D721Med (cell line): ENCODE data around the gene KATNAL1.

ENCODE experiments used
- DNase-seq: peaks from one replicate; pipeline ENCODE4 v3.0.0; 2011; ENCODE audit warnings: low spot score; ENCODE audit not compliant: insufficient read length
- FAIRE-seq: peaks from 2 replicates; lab custom pipeline; 2011; peaks lifted over from hg19 to GRCh38; lab: Jason Lieb, UNC
- TF ChIP-seq, protein P1 (sequence below): IDR thresholded peaks from 2 replicates; pipeline ENCODE4 v1.5.1; 2012; ENCODE audit warnings: mild to moderate bottlenecking, control low read depth; ENCODE audit not compliant: insufficient read depth; ENCODE audit errors: missing control alignments

KATNAL1 gene

DNA sequence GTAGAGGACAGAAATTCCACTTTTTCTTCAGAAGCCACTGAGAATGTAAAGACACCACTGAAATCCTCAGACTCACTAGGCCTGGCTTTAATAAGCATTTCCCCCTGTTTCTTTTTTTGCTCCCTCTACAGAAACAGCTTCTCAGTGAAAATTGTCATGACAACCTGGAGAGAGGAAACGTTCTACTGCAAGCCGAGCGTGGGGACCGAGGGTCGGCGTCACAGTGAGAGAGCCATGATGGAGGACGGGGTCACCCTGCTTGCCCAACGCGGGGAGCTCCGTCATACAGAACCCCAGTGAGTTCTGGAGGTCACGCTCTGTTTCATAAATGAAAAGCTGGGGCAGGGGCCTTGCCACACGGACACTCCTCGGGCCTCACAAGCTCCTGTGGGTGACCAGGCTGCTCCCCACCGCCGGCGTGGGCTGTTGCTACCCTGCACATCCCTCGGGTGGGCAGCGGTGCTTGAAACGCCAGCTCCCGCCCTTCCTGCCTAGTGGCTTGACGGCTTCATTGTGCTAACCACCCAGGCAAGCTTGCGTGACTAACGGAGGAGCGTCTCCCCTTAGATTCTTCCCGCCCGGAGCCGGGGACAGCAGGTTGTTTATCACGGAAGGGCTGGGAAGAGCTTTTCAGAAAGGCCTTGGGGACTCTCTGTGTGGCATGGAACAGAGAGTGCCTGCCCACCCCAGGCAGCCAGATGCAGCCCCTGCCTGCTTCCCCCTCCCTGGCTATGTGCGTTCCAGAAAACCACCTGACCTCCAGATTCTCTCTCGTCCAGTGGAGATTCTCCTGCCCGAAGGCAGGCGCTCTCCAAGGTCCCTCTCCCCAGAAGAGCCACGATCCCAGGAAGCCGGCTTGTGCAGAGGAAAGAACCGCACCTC is 153.6 kb downstream of the KATNAL1 start:
- TF ChIP-seq, protein P1, sequence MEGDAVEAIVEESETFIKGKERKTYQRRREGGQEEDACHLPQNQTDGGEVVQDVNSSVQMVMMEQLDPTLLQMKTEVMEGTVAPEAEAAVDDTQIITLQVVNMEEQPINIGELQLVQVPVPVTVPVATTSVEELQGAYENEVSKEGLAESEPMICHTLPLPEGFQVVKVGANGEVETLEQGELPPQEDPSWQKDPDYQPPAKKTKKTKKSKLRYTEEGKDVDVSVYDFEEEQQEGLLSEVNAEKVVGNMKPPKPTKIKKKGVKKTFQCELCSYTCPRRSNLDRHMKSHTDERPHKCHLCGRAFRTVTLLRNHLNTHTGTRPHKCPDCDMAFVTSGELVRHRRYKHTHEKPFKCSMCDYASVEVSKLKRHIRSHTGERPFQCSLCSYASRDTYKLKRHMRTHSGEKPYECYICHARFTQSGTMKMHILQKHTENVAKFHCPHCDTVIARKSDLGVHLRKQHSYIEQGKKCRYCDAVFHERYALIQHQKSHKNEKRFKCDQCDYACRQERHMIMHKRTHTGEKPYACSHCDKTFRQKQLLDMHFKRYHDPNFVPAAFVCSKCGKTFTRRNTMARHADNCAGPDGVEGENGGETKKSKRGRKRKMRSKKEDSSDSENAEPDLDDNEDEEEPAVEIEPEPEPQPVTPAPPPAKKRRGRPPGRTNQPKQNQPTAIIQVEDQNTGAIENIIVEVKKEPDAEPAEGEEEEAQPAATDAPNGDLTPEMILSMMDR = no peak
- DNase-seq (no peak), FAIRE-seq (no peak)
